ENCODE results near the gene RAI1.

RAI1 gene

DNA sequence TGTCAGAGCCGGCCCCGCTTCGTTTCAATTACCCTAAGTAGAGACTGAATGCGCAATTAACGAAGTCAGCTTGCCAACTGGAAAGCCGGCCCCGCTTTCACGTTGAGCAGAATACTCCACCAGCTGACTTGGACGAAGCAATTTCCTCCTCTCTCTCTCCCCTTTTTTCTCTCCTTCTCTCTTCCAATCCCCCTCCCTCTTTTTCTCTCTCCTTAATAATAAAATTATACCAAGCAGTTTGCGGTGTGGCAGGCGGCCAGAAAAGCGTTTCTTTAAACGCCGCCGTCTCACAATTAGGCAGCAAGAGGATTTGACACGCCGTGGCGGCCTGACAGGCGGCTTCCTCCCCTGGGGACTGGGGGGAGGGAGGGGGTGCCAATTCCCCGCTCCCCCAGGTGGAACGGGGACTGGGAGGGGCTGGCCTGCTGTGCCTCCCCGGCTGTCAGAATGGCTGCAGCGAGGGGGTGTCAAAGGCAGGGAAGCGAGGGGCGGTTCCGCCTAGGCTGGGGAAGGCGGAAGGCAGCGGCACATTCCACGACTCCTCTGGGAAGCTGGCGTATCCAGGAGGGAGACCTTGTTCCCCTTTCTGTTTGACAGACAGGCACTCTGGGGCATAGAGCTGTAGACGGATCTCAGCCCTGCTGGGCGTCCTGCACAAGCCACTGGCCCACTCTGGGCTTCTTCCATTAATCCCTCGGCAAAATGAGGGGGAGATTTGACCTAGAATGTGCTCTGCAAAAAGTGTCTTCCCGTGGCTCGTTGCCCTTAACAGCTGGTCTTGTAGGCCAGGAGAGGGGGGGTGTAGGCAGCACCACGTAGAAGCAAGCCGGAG, 102.8 kb downstream of the RAI1 start:
- Histone ChIP-seq H3K4me3 (ENCODE audit: extremely low read depth, insufficient read depth, low read length, poor library complexity, severe bottlenecking) (peak overlapping the region; percentile 48), H3K36me3 (ENCODE audit: control insufficient read depth, insufficient read depth, low read length) (no peaks in the 10 kb centered on the region), H3K27ac (ENCODE audit: low read depth, low read length, severe bottlenecking) (peak overlapping the region; percentile 41), H3K9me3 (ENCODE audit: control insufficient read depth, low read length) (no peaks in the 10 kb centered on the region), H3K4me1 (ENCODE audit: control insufficient read depth, insufficient read depth, low read length, poor library complexity, severe bottlenecking) (peaks cover 54% of the 10 kb centered on the region)
- 7 to 9% methylated on average over 31 to 36 of the region's 37 CpGs for whole genome bisulfite sequencing, 2 experiments (ENCODE audit: insufficient coverage in 2 of 2)

DNA sequence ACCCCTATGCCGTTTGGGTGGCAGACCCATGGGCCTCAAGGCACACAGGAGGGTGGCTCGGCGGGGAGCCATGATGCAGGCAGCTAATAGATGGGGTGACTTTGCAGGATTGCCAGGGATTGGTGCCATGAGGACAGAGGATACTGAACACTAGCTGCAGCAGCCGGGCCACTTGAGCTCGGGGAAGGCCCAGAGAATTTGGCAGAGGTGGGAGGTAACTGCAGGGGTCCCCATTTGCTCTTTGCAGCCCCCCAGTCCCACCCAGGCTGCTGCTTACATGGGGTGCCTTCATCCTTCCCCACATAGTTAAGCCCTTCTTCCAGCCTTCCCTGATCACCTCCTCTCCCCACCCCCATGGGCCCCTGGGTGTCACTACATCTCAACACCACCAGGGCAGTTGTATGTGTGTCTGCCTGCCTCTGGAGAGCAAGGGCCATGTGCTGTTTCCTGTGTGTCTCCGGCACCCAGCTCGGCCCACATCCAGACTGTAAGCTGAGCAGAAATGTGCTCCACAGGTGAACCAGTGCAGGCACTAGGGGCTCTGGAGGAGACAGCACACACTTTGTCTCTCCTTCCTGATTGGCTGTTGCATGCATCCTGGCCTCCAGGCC, 103.5 kb downstream of the RAI1 start:
- Histone ChIP-seq H3K36me3 (ENCODE audit: control insufficient read depth, insufficient read depth, low read length) (no peaks in the 10 kb centered on the region), H3K9me3 (ENCODE audit: control insufficient read depth, low read length) (no peaks in the 10 kb centered on the region), H3K27ac (ENCODE audit: low read depth, low read length, severe bottlenecking) (no peak overlapping the region), H3K4me3 (ENCODE audit: extremely low read depth, insufficient read depth, low read length, poor library complexity, severe bottlenecking) (no peak overlapping the region), H3K4me1 (ENCODE audit: control insufficient read depth, insufficient read depth, low read length, poor library complexity, severe bottlenecking) (peaks cover 48% of the 10 kb centered on the region)
- 71 to 76% methylated on average over 7 of the region's 7 CpGs for WGBS, 2 experiments (ENCODE audit: insufficient coverage in 2 of 2)

GRCh38 chr17:17785407-17785806, 104.1 kb downstream of the RAI1 start:
- no peak overlapping the region for H3K27ac ChIP-seq (ENCODE audit: low read depth, low read length, severe bottlenecking)
- H3K4me1 ChIP-seq (ENCODE audit: control insufficient read depth, insufficient read depth, low read length, poor library complexity, severe bottlenecking): peaks cover 45% of the 10 kb centered on the region
- no peak overlapping the region for H3K4me3 ChIP-seq (ENCODE audit: extremely low read depth, insufficient read depth, low read length, poor library complexity, severe bottlenecking)
- no peaks in the 10 kb centered on the region for H3K36me3 ChIP-seq (ENCODE audit: control insufficient read depth, insufficient read depth, low read length)
- H3K9me3 ChIP-seq (ENCODE audit: control insufficient read depth, low read length): no peaks in the 10 kb centered on the region
- 65 to 71% methylated on average over 6 to 9 of the region's 11 CpGs for WGBS, 2 experiments (ENCODE audit: insufficient coverage in 2 of 2)

DNA sequence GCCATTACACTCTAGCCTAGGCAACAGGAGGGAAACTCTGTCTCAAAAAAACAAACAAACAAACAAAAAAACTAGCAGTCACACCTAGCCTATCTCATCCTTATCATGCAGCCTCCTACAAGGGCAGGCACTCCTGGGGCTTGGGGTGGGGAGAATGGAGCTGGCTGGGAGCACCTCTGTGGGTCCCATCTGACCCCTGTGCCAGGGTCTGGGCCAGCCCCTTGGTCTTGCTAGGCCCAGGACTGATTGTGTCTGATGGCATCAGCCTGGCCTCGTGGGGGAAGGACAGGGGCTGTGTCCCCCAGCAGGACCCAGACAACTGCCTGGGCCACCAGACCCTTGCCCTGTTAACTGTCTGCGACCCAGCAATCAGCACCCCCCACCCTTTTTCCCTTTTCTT, 105.7 kb downstream of the RAI1 start:
- Histone ChIP-seq H3K36me3 (ENCODE audit: control insufficient read depth, insufficient read depth, low read length) (no peaks in the 10 kb centered on the region), H3K4me1 (ENCODE audit: control insufficient read depth, insufficient read depth, low read length, poor library complexity, severe bottlenecking) (peaks cover 39% of the 10 kb centered on the region), H3K9me3 (ENCODE audit: control insufficient read depth, low read length) (no peaks in the 10 kb centered on the region), H3K4me3 (ENCODE audit: extremely low read depth, insufficient read depth, low read length, poor library complexity, severe bottlenecking) (no peak overlapping the region), H3K27ac (ENCODE audit: low read depth, low read length, severe bottlenecking) (no peak overlapping the region)
- 53 to 63% methylated on average over 1 of the region's 2 CpGs for WGBS, 2 experiments (ENCODE audit: insufficient coverage in 2 of 2)

DNA sequence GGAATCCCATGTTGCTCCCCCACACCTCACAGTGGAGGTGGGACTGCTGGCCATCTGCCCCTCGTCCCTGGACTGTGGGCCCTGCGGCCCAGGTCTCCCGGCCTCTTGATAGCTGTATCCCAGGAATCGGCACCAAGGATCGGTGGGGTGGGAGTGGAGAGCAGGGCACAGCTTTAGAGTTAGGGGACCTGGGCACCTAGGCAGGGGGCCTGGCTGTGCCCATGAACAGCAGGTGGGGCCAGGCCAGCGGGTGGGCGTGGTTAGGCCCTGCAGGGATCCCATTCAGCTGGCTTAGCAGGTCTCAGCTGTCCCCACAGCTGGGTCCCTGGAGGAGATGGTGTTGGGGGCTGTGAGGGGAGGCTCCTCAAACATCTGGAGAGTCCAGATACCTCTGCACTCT, 106.3 kb downstream of the RAI1 start:
- Histone ChIP-seq H3K27ac (ENCODE audit: low read depth, low read length, severe bottlenecking) (no peak overlapping the region), H3K9me3 (ENCODE audit: control insufficient read depth, low read length) (no peaks in the 10 kb centered on the region), H3K4me1 (ENCODE audit: control insufficient read depth, insufficient read depth, low read length, poor library complexity, severe bottlenecking) (peaks cover 42% of the 10 kb centered on the region), H3K4me3 (ENCODE audit: extremely low read depth, insufficient read depth, low read length, poor library complexity, severe bottlenecking) (no peak overlapping the region), H3K36me3 (ENCODE audit: control insufficient read depth, insufficient read depth, low read length) (no peaks in the 10 kb centered on the region)
- WGBS, 2 experiments (ENCODE audit: insufficient coverage in 2 of 2): 81 to 86% methylated on average over 3 to 4 of the region's 7 CpGs

- H3K36me3 ChIP-seq (ENCODE audit: control insufficient read depth, insufficient read depth, low read length): peaks cover 9% of the 10 kb centered on the region
- H3K27ac ChIP-seq (ENCODE audit: low read depth, low read length, severe bottlenecking): no peak overlapping the region
- WGBS, 2 experiments (ENCODE audit: insufficient coverage in 2 of 2): 94 to 96% methylated on average over 6 to 8 of the region's 8 CpGs
- H3K4me3 ChIP-seq (ENCODE audit: extremely low read depth, insufficient read depth, low read length, poor library complexity, severe bottlenecking): no peak overlapping the region
- peaks cover 47% of the 10 kb centered on the region for H3K4me1 ChIP-seq (ENCODE audit: control insufficient read depth, insufficient read depth, low read length, poor library complexity, severe bottlenecking)
- H3K9me3 ChIP-seq (ENCODE audit: control insufficient read depth, low read length): no peaks in the 10 kb centered on the region
Observed at GRCh38 chr17:17788967-17789366, 107.7 kb downstream of the RAI1 start.

DNA sequence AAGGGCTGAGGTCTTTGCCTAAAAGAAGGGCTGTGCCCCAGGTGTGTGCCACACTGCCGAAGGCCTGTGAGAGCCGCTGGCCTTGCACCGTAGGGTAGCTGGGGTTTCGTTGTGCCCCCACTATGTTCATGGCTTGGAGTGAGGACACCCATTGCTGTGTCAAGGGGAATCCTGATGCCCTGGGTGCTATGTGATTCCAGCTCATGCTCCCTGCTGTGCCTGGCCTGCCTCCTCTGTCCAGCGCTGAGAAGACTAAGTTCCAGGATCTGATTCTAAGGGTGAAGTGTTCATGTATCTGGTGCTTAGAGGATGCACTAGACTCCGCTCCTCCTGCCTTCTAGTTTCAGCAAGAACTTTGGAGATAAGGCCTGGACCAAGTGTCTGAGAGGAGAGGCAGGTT, 108.2 kb downstream of the RAI1 start:
- H3K36me3 ChIP-seq (ENCODE audit: control insufficient read depth, insufficient read depth, low read length): peaks cover 14% of the 10 kb centered on the region
- peaks cover 42% of the 10 kb centered on the region for H3K4me1 ChIP-seq (ENCODE audit: control insufficient read depth, insufficient read depth, low read length, poor library complexity, severe bottlenecking)
- no peak overlapping the region for H3K4me3 ChIP-seq (ENCODE audit: extremely low read depth, insufficient read depth, low read length, poor library complexity, severe bottlenecking)
- no peak overlapping the region for H3K27ac ChIP-seq (ENCODE audit: low read depth, low read length, severe bottlenecking)
- WGBS, 2 experiments (ENCODE audit: insufficient coverage in 2 of 2): 91% methylated on average over 5 to 6 of the region's 6 CpGs
- no peaks in the 10 kb centered on the region for H3K9me3 ChIP-seq (ENCODE audit: control insufficient read depth, low read length)

GRCh38 chr17:17789828-17790636, 108.8 kb downstream of the RAI1 start:
- H3K27ac ChIP-seq (ENCODE audit: low read depth, low read length, severe bottlenecking): no peak overlapping the region
- peaks cover 36% of the 10 kb centered on the region for H3K4me1 ChIP-seq (ENCODE audit: control insufficient read depth, insufficient read depth, low read length, poor library complexity, severe bottlenecking)
- H3K9me3 ChIP-seq (ENCODE audit: control insufficient read depth, low read length): no peaks in the 10 kb centered on the region
- 87 to 89% methylated on average over 8 of the region's 12 CpGs for WGBS, 2 experiments (ENCODE audit: insufficient coverage in 2 of 2)
- peaks cover 19% of the 10 kb centered on the region for H3K36me3 ChIP-seq (ENCODE audit: control insufficient read depth, insufficient read depth, low read length)
- no peak overlapping the region for H3K4me3 ChIP-seq (ENCODE audit: extremely low read depth, insufficient read depth, low read length, poor library complexity, severe bottlenecking)

- H3K36me3 ChIP-seq (ENCODE audit: control insufficient read depth, insufficient read depth, low read length): peaks cover 26% of the 10 kb centered on the region
- H3K9me3 ChIP-seq (ENCODE audit: control insufficient read depth, low read length): no peaks in the 10 kb centered on the region
- H3K27ac ChIP-seq (ENCODE audit: low read depth, low read length, severe bottlenecking): no peak overlapping the region
- WGBS, 2 experiments (ENCODE audit: insufficient coverage in 2 of 2): 90 to 91% methylated on average over 21 to 24 of the region's 26 CpGs
- no peak overlapping the region for H3K4me3 ChIP-seq (ENCODE audit: extremely low read depth, insufficient read depth, low read length, poor library complexity, severe bottlenecking)
- peaks cover 28% of the 10 kb centered on the region for H3K4me1 ChIP-seq (ENCODE audit: control insufficient read depth, insufficient read depth, low read length, poor library complexity, severe bottlenecking)
Observed at GRCh38 chr17:17790637-17791464, 109.6 kb downstream of the RAI1 start.

DNA sequence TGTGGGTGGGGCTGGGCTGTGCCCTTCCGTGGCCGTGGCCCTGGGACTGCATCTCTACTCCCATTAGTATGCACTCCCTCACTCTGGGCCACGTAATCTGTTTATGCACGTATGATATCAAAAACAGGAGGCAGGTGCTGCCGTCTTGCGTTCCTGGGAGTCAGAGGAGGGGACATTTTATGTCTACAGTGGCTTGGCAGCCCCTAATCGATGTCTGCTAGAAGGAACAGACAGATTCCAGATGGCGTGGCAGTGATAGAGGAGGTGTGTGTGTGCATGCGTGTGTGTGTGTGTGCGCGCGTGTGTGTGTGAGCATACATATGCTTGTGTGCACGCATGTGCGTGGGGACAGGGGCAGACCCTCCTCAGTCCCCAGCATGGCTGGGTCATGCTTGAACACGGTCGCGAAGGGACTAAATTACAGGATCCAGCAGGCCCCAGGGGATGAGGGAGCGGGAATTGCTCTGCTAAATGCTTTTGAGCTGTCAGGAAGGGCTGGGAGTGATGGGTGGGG, 110.8 kb downstream of the RAI1 start:
- no peak overlapping the region for H3K4me3 ChIP-seq (ENCODE audit: extremely low read depth, insufficient read depth, low read length, poor library complexity, severe bottlenecking)
- peaks cover 24% of the 10 kb centered on the region for H3K4me1 ChIP-seq (ENCODE audit: control insufficient read depth, insufficient read depth, low read length, poor library complexity, severe bottlenecking)
- no peak overlapping the region for H3K27ac ChIP-seq (ENCODE audit: low read depth, low read length, severe bottlenecking)
- WGBS, 2 experiments (ENCODE audit: insufficient coverage in 2 of 2): 56 to 70% methylated on average over 7 to 13 of the region's 18 CpGs
- H3K36me3 ChIP-seq (ENCODE audit: control insufficient read depth, insufficient read depth, low read length): peaks cover 39% of the 10 kb centered on the region
- H3K9me3 ChIP-seq (ENCODE audit: control insufficient read depth, low read length): no peaks in the 10 kb centered on the region
